ENCODE results near the gene ARHGAP29. TPM values are rescaled to one million over a fixed set of nuclear protein-coding genes. Genes with fewer than 3 reads are reported as not detected.

The ARHGAP29 gene
- total and polyA plus RNA-seq, 2 experiments from 2014 or later: 7.4 to 8.1 TPM

- no peaks in the 10 kb centered on the region for H3K36me3 ChIP-seq
- H3K4me1 ChIP-seq (ENCODE audit: low read depth): no peaks in the 10 kb centered on the region
- DNase-seq (ENCODE audit: low read depth in 1 of 2, low spot score in 1 of 2): no peak
- no peak overlapping the region for H3K27ac ChIP-seq
- H3K27me3 ChIP-seq: no peaks in the 10 kb centered on the region
- H3K9me3 ChIP-seq (ENCODE audit: low read depth): no peaks in the 10 kb centered on the region
- H3K4me3 ChIP-seq: no peak overlapping the region
- TF ChIP-seq CTCF (IDR thresholded peaks at IDR 0.05; ENCODE audit: low read depth, low read length): no peak
These were observed 34.0 kb upstream of the ARHGAP29 start for GRCh38 chr1:94271373-94271772.

GRCh38 chr1:94270801-94271203 is 33.4 kb upstream of the ARHGAP29 start:
- Histone ChIP-seq H3K9me3 (ENCODE audit: low read depth) (no peaks in the 10 kb centered on the region), H3K27me3 (peaks cover 1% of the 10 kb centered on the region), H3K4me1 (ENCODE audit: low read depth) (no peaks in the 10 kb centered on the region), H3K27ac (no peak overlapping the region), H3K36me3 (no peaks in the 10 kb centered on the region), H3K4me3 (no peak overlapping the region)
- DNase-seq (ENCODE audit: low read depth in 1 of 2, low spot score in 1 of 2): peak in 1 of 2 donors; percentile 66
- no peak for TF ChIP-seq CTCF (IDR thresholded peaks at IDR 0.05; ENCODE audit: low read depth, low read length)

- Histone ChIP-seq H3K4me3 (no peak overlapping the region), H3K27ac (no peak overlapping the region), H3K27me3 (peaks cover 5% of the 10 kb centered on the region), H3K4me1 (ENCODE audit: low read depth) (no peaks in the 10 kb centered on the region), H3K9me3 (ENCODE audit: low read depth) (no peaks in the 10 kb centered on the region), H3K36me3 (no peaks in the 10 kb centered on the region)
- DNase-seq (ENCODE audit: low read depth in 1 of 2, low spot score in 1 of 2): no peak
- no peak for TF ChIP-seq CTCF (IDR thresholded peaks at IDR 0.05; ENCODE audit: low read depth, low read length)
These were observed 32.5 kb upstream of the ARHGAP29 start for GRCh38 chr1:94269921-94270320.

GRCh38 chr1:94265906-94266305 is 28.5 kb upstream of the ARHGAP29 start:
- no peaks in the 10 kb centered on the region for H3K9me3 ChIP-seq (ENCODE audit: low read depth)
- no peak overlapping the region for H3K4me3 ChIP-seq
- H3K36me3 ChIP-seq: no peaks in the 10 kb centered on the region
- TF ChIP-seq CTCF (IDR thresholded peaks at IDR 0.05; ENCODE audit: low read depth, low read length): no peak
- no peaks in the 10 kb centered on the region for H3K4me1 ChIP-seq (ENCODE audit: low read depth)
- no peak for DNase-seq (ENCODE audit: low read depth in 1 of 2, low spot score in 1 of 2)
- H3K27ac ChIP-seq: no peak overlapping the region
- peaks cover 18% of the 10 kb centered on the region for H3K27me3 ChIP-seq

- Histone ChIP-seq H3K27ac (no peak overlapping the region), H3K27me3 (peaks cover 22% of the 10 kb centered on the region), H3K4me1 (ENCODE audit: low read depth) (no peaks in the 10 kb centered on the region), H3K4me3 (no peak overlapping the region), H3K9me3 (ENCODE audit: low read depth) (no peaks in the 10 kb centered on the region), H3K36me3 (no peaks in the 10 kb centered on the region)
- no peak for DNase-seq (ENCODE audit: low read depth in 1 of 2, low spot score in 1 of 2)
- TF ChIP-seq CTCF (IDR thresholded peaks at IDR 0.05; ENCODE audit: low read depth, low read length): no peak
These were observed 27.6 kb upstream of the ARHGAP29 start for GRCh38 chr1:94265011-94265422.
